ENCODE measurements around the gene GABRG3.

GABRG3 gene

GRCh38 chr15:27490867-27491595 lies 520.0 kb downstream of the GABRG3 start:
- Histone ChIP-seq H3K9me3 (no peaks in the 10 kb centered on the region), H3K4me1 (no peaks in the 10 kb centered on the region), H3K4me3 (no peak overlapping the region), H3K36me3 (replicated peaks) (no peaks in the 10 kb centered on the region), H3K27me3 (ENCODE audit: low read depth) (no peaks in the 10 kb centered on the region)
- no peak for DNase-seq (ENCODE audit: low spot score in 2 of 2)
- in situ Hi-C loops (cut with MboI; ENCODE audit: low sequenced_read_pairs), result no loop called here

GRCh38 chr15:27491666-27492621 lies 521.0 kb downstream of the GABRG3 start:
- no peak for DNase-seq (ENCODE audit: low spot score in 2 of 2)
- Histone ChIP-seq H3K4me1 (no peaks in the 10 kb centered on the region), H3K4me3 (no peak overlapping the region), H3K27me3 (ENCODE audit: low read depth) (no peaks in the 10 kb centered on the region), H3K9me3 (no peaks in the 10 kb centered on the region), H3K36me3 (replicated peaks) (no peaks in the 10 kb centered on the region)
- in situ Hi-C loops (cut with MboI; ENCODE audit: low sequenced_read_pairs), result no loop called here

GRCh38 chr15:27495963-27496459 lies 525.0 kb downstream of the GABRG3 start:
- H3K27me3 ChIP-seq (ENCODE audit: low read depth), result no peaks in the 10 kb centered on the region
- DNase-seq (ENCODE audit: low spot score in 2 of 2), result no peak
- H3K4me3 ChIP-seq, result no peak overlapping the region
- no peaks in the 10 kb centered on the region for H3K9me3 ChIP-seq
- H3K36me3 ChIP-seq (replicated peaks), result no peaks in the 10 kb centered on the region
- no peaks in the 10 kb centered on the region for H3K4me1 ChIP-seq
- in situ Hi-C loops (cut with MboI; ENCODE audit: low sequenced_read_pairs), result no loop called here

DNA sequence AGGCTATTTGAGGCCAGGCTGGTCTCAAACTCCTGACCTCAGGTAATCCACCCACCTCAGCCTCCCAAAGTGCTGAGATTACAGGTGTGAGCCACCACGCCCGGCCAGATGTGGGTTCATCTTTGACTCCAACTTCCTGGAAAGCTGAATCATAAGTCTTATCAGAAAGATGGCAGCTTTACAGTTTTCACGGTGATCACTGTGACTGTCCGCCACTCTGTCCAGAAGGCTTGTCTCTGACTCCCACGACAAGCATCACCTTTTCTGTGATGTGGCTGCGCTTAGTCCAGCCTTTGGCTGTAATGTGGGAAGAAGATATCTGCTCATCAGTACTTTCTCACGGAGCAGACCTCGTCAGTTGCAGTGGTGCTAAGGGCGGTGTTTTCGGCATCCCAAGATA lies 527.7 kb downstream of the GABRG3 start:
- Histone ChIP-seq H3K4me3 (no peak overlapping the region), H3K36me3 (replicated peaks) (no peaks in the 10 kb centered on the region), H3K9me3 (no peaks in the 10 kb centered on the region), H3K27me3 (ENCODE audit: low read depth) (no peaks in the 10 kb centered on the region), H3K4me1 (no peaks in the 10 kb centered on the region)
- in situ Hi-C loops (cut with MboI; ENCODE audit: low sequenced_read_pairs), result no loop called here
- no peak for DNase-seq (ENCODE audit: low spot score in 2 of 2)

- DNase-seq (ENCODE audit: low spot score in 2 of 2), result no peak
- in situ Hi-C loops (cut with MboI; ENCODE audit: low sequenced_read_pairs), result no loop called here
- Histone ChIP-seq H3K36me3 (replicated peaks) (no peaks in the 10 kb centered on the region), H3K4me3 (no peak overlapping the region), H3K4me1 (no peaks in the 10 kb centered on the region), H3K9me3 (no peaks in the 10 kb centered on the region), H3K27me3 (ENCODE audit: low read depth) (no peaks in the 10 kb centered on the region)
Measured at GRCh38 chr15:27499191-27499590, 528.2 kb downstream of the GABRG3 start.

- H3K9me3 ChIP-seq, result no peaks in the 10 kb centered on the region
- H3K4me3 ChIP-seq, result no peak overlapping the region
- DNase-seq (ENCODE audit: low spot score in 2 of 2), result no peak
- in situ Hi-C loops (cut with MboI; ENCODE audit: low sequenced_read_pairs), result no loop called here
- no peaks in the 10 kb centered on the region for H3K36me3 ChIP-seq (replicated peaks)
- no peaks in the 10 kb centered on the region for H3K27me3 ChIP-seq (ENCODE audit: low read depth)
- H3K4me1 ChIP-seq, result no peaks in the 10 kb centered on the region
Measured at GRCh38 chr15:27499719-27500118, 528.7 kb downstream of the GABRG3 start.

GRCh38 chr15:27500206-27500605 lies 529.2 kb downstream of the GABRG3 start:
- Histone ChIP-seq H3K4me3 (no peak overlapping the region), H3K9me3 (no peaks in the 10 kb centered on the region), H3K4me1 (no peaks in the 10 kb centered on the region), H3K27me3 (ENCODE audit: low read depth) (no peaks in the 10 kb centered on the region), H3K36me3 (replicated peaks) (no peaks in the 10 kb centered on the region)
- in situ Hi-C loops (cut with MboI; ENCODE audit: low sequenced_read_pairs), result no loop called here
- no peak for DNase-seq (ENCODE audit: low spot score in 2 of 2)

GRCh38 chr15:27506752-27507151 lies 535.8 kb downstream of the GABRG3 start:
- in situ Hi-C loops (cut with MboI; ENCODE audit: low sequenced_read_pairs), result no loop called here
- Histone ChIP-seq H3K27me3 (ENCODE audit: low read depth) (no peaks in the 10 kb centered on the region), H3K4me1 (no peaks in the 10 kb centered on the region), H3K4me3 (no peak overlapping the region), H3K36me3 (replicated peaks) (no peaks in the 10 kb centered on the region), H3K9me3 (peaks cover 3% of the 10 kb centered on the region; the same call in 1 of the 2 replicates)
- DNase-seq (ENCODE audit: low spot score in 2 of 2), result no peak

GRCh38 chr15:27509014-27509413 lies 538.0 kb downstream of the GABRG3 start:
- no peak for DNase-seq (ENCODE audit: low spot score in 2 of 2)
- Histone ChIP-seq H3K4me3 (no peak overlapping the region), H3K27me3 (ENCODE audit: low read depth) (no peaks in the 10 kb centered on the region), H3K36me3 (replicated peaks) (no peaks in the 10 kb centered on the region), H3K4me1 (no peaks in the 10 kb centered on the region), H3K9me3 (peaks cover 3% of the 10 kb centered on the region; the same call in 1 of the 2 replicates)
- in situ Hi-C loops (cut with MboI; ENCODE audit: low sequenced_read_pairs), result no loop called here

DNA sequence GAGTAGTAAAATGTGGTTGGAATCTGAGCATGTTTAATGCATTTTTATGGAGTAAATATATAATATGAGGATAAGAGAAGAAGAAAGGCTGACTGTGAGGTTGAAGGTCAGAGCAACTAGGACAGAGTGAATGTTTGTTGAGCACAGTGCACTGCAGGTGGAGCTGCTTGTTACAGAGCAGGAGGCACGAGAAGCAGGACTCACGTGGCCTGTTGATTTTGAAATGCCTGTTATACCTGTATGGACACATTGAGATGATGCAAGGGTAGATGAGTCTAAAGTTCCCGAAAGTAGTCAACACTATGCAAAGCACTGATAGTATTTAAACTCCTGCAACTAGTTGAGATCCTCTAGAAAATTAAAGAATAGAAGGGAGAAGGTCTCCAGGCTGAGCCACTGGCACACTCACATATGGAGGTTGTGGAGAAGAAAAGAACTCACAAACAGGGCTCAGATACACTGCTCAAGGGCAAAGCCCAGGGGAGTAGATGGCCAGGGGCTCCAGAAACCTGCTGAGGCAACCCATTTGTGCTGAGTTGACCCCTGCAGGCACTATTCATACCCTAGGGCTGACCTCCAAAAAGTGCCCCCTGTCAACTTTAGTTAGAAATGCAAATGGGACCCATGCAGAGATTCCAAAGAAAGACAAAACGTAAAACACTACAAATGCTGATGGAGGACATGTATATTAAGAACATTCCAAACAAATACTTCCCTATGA lies 541.5 kb downstream of the GABRG3 start:
- Histone ChIP-seq H3K4me1 (no peaks in the 10 kb centered on the region), H3K4me3 (no peak overlapping the region), H3K9me3 (peaks cover 3% of the 10 kb centered on the region; the same call in 1 of the 2 replicates), H3K27me3 (ENCODE audit: low read depth) (no peaks in the 10 kb centered on the region), H3K36me3 (replicated peaks) (no peaks in the 10 kb centered on the region)
- DNase-seq (ENCODE audit: low spot score in 2 of 2), result no peak
- in situ Hi-C loops (cut with MboI; ENCODE audit: low sequenced_read_pairs), result no loop called here

- no peak for DNase-seq (ENCODE audit: low spot score in 2 of 2)
- Histone ChIP-seq H3K36me3 (replicated peaks) (no peaks in the 10 kb centered on the region), H3K4me3 (no peak overlapping the region), H3K4me1 (no peaks in the 10 kb centered on the region), H3K9me3 (no peaks in the 10 kb centered on the region), H3K27me3 (ENCODE audit: low read depth) (no peaks in the 10 kb centered on the region)
- in situ Hi-C loops (cut with MboI; ENCODE audit: low sequenced_read_pairs), result no loop called here
Measured at GRCh38 chr15:27514526-27514925, 543.5 kb downstream of the GABRG3 start.

GRCh38 chr15:27527490-27528067 lies 556.6 kb downstream of the GABRG3 start:
- Histone ChIP-seq H3K4me1 (no peaks in the 10 kb centered on the region), H3K4me3 (no peak overlapping the region), H3K27me3 (ENCODE audit: low read depth) (no peaks in the 10 kb centered on the region), H3K9me3 (no peaks in the 10 kb centered on the region), H3K36me3 (replicated peaks) (no peaks in the 10 kb centered on the region)
- peak in 1 of 2 experiments; percentile 12 for DNase-seq (ENCODE audit: low spot score in 2 of 2)
- in situ Hi-C loops (cut with MboI; ENCODE audit: low sequenced_read_pairs), result no loop called here

DNA sequence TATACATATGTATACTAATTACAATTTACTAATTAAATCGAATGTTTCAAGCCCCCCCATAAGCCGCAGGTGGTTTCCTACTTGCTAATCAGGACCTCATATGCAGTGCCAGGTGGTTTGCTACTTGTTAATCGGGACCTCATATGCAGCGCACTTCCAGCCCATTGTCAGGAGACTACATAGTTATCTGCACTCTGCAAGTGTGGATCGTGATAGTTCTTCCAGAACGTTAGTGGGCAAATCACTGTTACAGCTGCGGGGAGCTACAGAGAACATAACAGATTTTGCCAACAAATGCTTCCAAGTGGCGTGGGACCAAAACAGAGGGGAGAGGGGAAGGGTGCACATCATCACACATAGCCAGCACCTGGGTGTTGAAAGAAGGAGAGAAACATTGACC lies 558.4 kb downstream of the GABRG3 start:
- in situ Hi-C loops (cut with MboI; ENCODE audit: low sequenced_read_pairs), result no loop called here
- H3K27me3 ChIP-seq (ENCODE audit: low read depth), result no peaks in the 10 kb centered on the region
- no peak overlapping the region for H3K4me3 ChIP-seq
- no peaks in the 10 kb centered on the region for H3K4me1 ChIP-seq
- no peak for DNase-seq (ENCODE audit: low spot score in 2 of 2)
- no peaks in the 10 kb centered on the region for H3K36me3 ChIP-seq (replicated peaks)
- H3K9me3 ChIP-seq, result no peaks in the 10 kb centered on the region
